K562 (cell line): ENCODE data around the gene RCN2. TPM values are rescaled to one million over a fixed set of nuclear protein-coding genes. Genes with fewer than 3 reads are reported as not detected.

Experiments
- ETV5 ChIP-seq: sonication (generic); formaldehyde crosslinking; IDR thresholded peaks from 2 replicates; pipeline ENCODE4 v1.4.0; 2020; ENCODE audit warnings: low read depth, mild to moderate bottlenecking, missing genetic modification reagents
- MAFF ChIP-seq: IDR thresholded peaks from 2 replicates; pipeline ENCODE4 v1.6.1; 2012; ENCODE audit warnings: low read length, improper control_type of control experiment
- MCM7 ChIP-seq, 2 experiments: fragments of 450-650 bp; IDR thresholded peaks; 2 replicates each; pipeline ENCODE4 v1.6.1; 2016 to 2018
- MEF2D ChIP-seq: conservative IDR thresholded peaks from 2 replicates; pipeline ENCODE4 v1.6.1; 2016; ENCODE audit warnings: low read depth, missing genetic modification characterization, missing compliant biosample characterization
- NFRKB ChIP-seq: fragments of 450-650 bp; IDR thresholded peaks from 2 replicates; pipeline ENCODE4 v1.6.1; 2016; ENCODE audit warnings: low read depth
- POLR2AphosphoS5 ChIP-seq: IDR thresholded peaks from 2 replicates; pipeline ENCODE4 v1.6.1; 2011; ENCODE audit warnings: mild to moderate bottlenecking, low read depth, low read length, moderate library complexity; ENCODE audit not compliant: control insufficient read depth, insufficient read depth
- SNIP1 ChIP-seq: fragments of 450-650 bp; IDR thresholded peaks from 2 replicates; pipeline ENCODE4 v1.7.1; 2017; ENCODE audit warnings: low read depth, mild to moderate bottlenecking
- TEAD4 ChIP-seq, 2 experiments: sonication (generic) in 1 of 2; formaldehyde crosslinking in 1 of 2; IDR thresholded peaks; 2 replicates each; pipeline versions ENCODE4 v1.6.1 to v1.8.0; 2012 to 2022; ENCODE audit warnings: borderline replicate concordance in 1 of 2, inconsistent platforms in 1 of 2, low read length in 1 of 2, mild to moderate bottlenecking in 1 of 2, missing genetic modification reagents in 1 of 2
- THRAP3 ChIP-seq: fragments of 450-650 bp; IDR thresholded peaks from 2 replicates; pipeline ENCODE4 v1.6.1; 2016; ENCODE audit warnings: mild to moderate bottlenecking, inconsistent platforms, borderline replicate concordance
- ZFP36 ChIP-seq: fragments of 150-350 bp; IDR thresholded peaks from 2 replicates; pipeline ENCODE4 v1.6.1; 2018; ENCODE audit warnings: low read length, low read depth; ENCODE audit not compliant: partially characterized antibody
- ZNF436 ChIP-seq: fragments of 250-450, 450-650 bp; sonication (Bioruptor Pico); formaldehyde crosslinking; IDR thresholded peaks from 2 replicates; pipeline ENCODE4 v1.7.0; 2020; ENCODE audit warnings: mild to moderate bottlenecking
- polyA plus RNA-seq, 8 experiments: library from polyadenylated mRNA; depleted of rRNA in 4 of 8; stranded (reverse) in 5 of 8; unstranded in 3 of 8; fragments of >200 nt; fragmentation: Nextera tagmentation in 2 of 8; fragmentation: Illumina TruSeq in 1 of 8; extraction: Ambion mirVana in 2 of 8; extraction: Trizol in 1 of 8; gene quantifications; 2 replicates each; pipeline versions ENCODE4 v1.2.1 to v1.2.3, GENCODE V29; 2011 to 2014; ENCODE audit warnings: inconsistent platforms in 1 of 8, missing spikeins in 1 of 8
- total RNA-seq, 7 experiments: library from RNA; depleted of rRNA in 6 of 7; stranded (reverse); fragments of >200 nt in 6 of 7; fragmentation: Illumina TruSeq in 2 of 7; extraction: Trizol in 2 of 7; gene quantifications; 2 replicates each; pipeline versions ENCODE4 v1.2.1 to v1.2.3, GENCODE V29; 2011 to 2021; ENCODE audit warnings: low replicate concordance in 1 of 7
- TF ChIP-seq, protein P1 (sequence below), 2 experiments: fragments of 150-350 bp in 1 of 2; IDR thresholded peaks; 2 replicates each; pipeline ENCODE4 v1.6.1; 2012 to 2016; ENCODE audit warnings: low read depth in 2 of 2, low read length in 2 of 2, mild to moderate bottlenecking in 1 of 2, moderate library complexity in 1 of 2
- TF ChIP-seq, protein P2 (sequence below): fragments of 250-450 bp; sonication (Bioruptor Pico); IDR thresholded peaks from 2 replicates; pipeline ENCODE4 v1.5.0; 2021
- TF ChIP-seq, protein P3 (sequence below): fragments of 450-650 bp; formaldehyde crosslinking; conservative IDR thresholded peaks from 2 replicates; pipeline ENCODE4 v1.4.0; 2022; ENCODE audit warnings: mild to moderate bottlenecking, missing genetic modification characterization
- TF ChIP-seq, protein P4 (sequence below): fragments of 450-650 bp; formaldehyde crosslinking; IDR thresholded peaks from 2 replicates; pipeline ENCODE4 v1.4.0; 2020; ENCODE audit warnings: mild to moderate bottlenecking, moderate library complexity
- TF ChIP-seq, protein P5 (sequence below): fragments of 450-650 bp; IDR thresholded peaks from 2 replicates; pipeline ENCODE4 v1.6.1; 2016; ENCODE audit warnings: low read depth, mild to moderate bottlenecking, moderate library complexity

RCN2 gene
- total and polyA plus RNA-seq, 9 of the 15 experiments (the other 6 are each of a cell fraction or from before 2014, with no cell fraction given) = 20.9 to 63.6 (median 52.8) TPM

DNA sequence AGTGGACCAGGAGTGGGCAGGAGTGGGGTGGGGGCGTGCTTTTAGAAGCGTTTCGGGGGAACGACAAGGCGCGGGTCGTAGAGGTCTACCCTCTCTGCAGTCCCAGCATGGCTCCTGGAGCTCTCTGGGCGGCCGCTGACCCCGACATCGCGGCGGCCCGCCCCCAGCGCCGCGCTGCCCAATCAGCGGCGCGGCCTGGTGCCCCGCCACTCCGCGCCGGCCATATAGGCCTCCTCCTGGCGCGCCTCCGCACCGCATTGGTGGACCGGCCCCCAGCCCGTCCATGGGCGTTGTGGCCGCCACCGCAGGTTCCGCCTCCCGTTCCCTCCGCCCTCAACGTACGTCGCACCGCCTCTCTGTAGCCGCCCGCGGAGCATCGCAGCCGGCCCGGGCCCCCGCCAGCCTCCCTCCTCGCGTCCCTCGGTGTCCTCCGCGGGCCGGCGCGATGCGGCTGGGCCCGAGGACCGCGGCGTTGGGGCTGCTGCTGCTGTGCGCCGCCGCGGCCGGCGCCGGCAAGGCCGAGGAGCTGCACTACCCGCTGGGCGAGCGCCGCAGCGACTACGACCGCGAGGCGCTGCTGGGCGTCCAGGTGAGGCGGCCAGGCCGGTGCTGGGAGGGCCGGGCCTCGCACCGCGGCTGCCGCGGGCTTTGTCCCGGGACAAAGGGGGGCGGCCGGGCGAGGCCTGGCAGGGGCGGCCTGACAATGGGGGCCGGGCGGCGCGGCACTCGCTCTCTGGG, at the start of gene RCN2 (continued):
- TF ChIP-seq, protein P1, sequence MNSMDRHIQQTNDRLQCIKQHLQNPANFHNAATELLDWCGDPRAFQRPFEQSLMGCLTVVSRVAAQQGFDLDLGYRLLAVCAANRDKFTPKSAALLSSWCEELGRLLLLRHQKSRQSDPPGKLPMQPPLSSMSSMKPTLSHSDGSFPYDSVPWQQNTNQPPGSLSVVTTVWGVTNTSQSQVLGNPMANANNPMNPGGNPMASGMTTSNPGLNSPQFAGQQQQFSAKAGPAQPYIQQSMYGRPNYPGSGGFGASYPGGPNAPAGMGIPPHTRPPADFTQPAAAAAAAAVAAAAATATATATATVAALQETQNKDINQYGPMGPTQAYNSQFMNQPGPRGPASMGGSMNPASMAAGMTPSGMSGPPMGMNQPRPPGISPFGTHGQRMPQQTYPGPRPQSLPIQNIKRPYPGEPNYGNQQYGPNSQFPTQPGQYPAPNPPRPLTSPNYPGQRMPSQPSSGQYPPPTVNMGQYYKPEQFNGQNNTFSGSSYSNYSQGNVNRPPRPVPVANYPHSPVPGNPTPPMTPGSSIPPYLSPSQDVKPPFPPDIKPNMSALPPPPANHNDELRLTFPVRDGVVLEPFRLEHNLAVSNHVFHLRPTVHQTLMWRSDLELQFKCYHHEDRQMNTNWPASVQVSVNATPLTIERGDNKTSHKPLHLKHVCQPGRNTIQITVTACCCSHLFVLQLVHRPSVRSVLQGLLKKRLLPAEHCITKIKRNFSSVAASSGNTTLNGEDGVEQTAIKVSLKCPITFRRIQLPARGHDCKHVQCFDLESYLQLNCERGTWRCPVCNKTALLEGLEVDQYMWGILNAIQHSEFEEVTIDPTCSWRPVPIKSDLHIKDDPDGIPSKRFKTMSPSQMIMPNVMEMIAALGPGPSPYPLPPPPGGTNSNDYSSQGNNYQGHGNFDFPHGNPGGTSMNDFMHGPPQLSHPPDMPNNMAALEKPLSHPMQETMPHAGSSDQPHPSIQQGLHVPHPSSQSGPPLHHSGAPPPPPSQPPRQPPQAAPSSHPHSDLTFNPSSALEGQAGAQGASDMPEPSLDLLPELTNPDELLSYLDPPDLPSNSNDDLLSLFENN (IDR thresholded peaks at IDR 0.05; ENCODE audit: low read depth in 2 of 2, low read length in 2 of 2) = no peak
- TF ChIP-seq POLR2AphosphoS5 = peak; percentile 74
- no peak for TF ChIP-seq ETV5 (CRISPR knock-in tag)
- no peak for TF ChIP-seq TEAD4 (IDR thresholded peaks at IDR 0.05; ENCODE audit: low read length)
- TF ChIP-seq TEAD4 (CRISPR knock-in tag; IDR thresholded peaks at IDR 0.05; ENCODE audit: borderline replicate concordance) = no peak
- no peak for TF ChIP-seq SNIP1
- TF ChIP-seq, protein P2, sequence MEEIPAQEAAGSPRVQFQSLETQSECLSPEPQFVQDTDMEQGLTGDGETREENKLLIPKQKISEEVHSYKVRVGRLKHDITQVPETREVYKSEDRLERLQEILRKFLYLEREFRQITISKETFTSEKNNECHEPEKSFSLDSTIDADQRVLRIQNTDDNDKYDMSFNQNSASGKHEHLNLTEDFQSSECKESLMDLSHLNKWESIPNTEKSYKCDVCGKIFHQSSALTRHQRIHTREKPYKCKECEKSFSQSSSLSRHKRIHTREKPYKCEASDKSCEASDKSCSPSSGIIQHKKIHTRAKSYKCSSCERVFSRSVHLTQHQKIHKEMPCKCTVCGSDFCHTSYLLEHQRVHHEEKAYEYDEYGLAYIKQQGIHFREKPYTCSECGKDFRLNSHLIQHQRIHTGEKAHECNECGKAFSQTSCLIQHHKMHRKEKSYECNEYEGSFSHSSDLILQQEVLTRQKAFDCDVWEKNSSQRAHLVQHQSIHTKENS = no peak
- TF ChIP-seq, protein P3, sequence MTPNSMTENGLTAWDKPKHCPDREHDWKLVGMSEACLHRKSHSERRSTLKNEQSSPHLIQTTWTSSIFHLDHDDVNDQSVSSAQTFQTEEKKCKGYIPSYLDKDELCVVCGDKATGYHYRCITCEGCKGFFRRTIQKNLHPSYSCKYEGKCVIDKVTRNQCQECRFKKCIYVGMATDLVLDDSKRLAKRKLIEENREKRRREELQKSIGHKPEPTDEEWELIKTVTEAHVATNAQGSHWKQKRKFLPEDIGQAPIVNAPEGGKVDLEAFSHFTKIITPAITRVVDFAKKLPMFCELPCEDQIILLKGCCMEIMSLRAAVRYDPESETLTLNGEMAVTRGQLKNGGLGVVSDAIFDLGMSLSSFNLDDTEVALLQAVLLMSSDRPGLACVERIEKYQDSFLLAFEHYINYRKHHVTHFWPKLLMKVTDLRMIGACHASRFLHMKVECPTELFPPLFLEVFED (CRISPR knock-in tag) = no peak
- TF ChIP-seq, protein P4, sequence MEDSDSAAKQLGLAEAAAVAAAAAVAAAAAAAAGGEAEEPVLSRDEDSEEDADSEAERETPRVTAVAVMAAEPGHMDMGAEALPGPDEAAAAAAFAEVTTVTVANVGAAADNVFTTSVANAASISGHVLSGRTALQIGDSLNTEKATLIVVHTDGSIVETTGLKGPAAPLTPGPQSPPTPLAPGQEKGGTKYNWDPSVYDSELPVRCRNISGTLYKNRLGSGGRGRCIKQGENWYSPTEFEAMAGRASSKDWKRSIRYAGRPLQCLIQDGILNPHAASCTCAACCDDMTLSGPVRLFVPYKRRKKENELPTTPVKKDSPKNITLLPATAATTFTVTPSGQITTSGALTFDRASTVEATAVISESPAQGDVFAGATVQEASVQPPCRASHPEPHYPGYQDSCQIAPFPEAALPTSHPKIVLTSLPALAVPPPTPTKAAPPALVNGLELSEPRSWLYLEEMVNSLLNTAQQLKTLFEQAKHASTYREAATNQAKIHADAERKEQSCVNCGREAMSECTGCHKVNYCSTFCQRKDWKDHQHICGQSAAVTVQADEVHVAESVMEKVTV (CRISPR knock-in tag) = no peak
- no peak; the same call in 1 of the 2 replicates for TF ChIP-seq NFRKB
- TF ChIP-seq ZFP36 = no peak
- TF ChIP-seq MAFF = no peak
- no peak for TF ChIP-seq MEF2D (tag)
- TF ChIP-seq, protein P5, sequence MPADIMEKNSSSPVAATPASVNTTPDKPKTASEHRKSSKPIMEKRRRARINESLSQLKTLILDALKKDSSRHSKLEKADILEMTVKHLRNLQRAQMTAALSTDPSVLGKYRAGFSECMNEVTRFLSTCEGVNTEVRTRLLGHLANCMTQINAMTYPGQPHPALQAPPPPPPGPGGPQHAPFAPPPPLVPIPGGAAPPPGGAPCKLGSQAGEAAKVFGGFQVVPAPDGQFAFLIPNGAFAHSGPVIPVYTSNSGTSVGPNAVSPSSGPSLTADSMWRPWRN = no peak
- TF ChIP-seq ZNF436 (CRISPR knock-in tag) = no peak
- no peak for TF ChIP-seq MCM7 (IDR thresholded peaks at IDR 0.05)
- TF ChIP-seq THRAP3 = no peak
